ENCODE data around the gene RAPGEF1.
"Not testable (repeated sequence)": the region's sequence is repeated elsewhere in the genome, so short reads cannot be mapped to it uniquely, and the experiment has no call there.

RAPGEF1 gene

GRCh38 chr9:131739959-131740648 is at the start of gene RAPGEF1:
Gene RAPGEF1, minus strand, starts transcription at chr9:131740076. Its CDS starts 246 bp downstream, at chr9:131739830.
- peak; percentile 69 to 87 (median 75) for DNase-seq (ENCODE audit: low read depth in 3 of 3)

- DNase-seq (ENCODE audit: low read depth in 3 of 3): no peak
These were observed 49.0 kb upstream of the RAPGEF1 start for GRCh38 chr9:131788851-131789250.

- DNase-seq (ENCODE audit: low read depth in 3 of 3): no peak
These were observed 48.0 kb upstream of the RAPGEF1 start for GRCh38 chr9:131787838-131788237.

GRCh38 chr9:131784748-131785501 is 45.0 kb upstream of the RAPGEF1 start:
- no peak for DNase-seq (ENCODE audit: low read depth in 3 of 3)

GRCh38 chr9:131781069-131781468 is 41.2 kb upstream of the RAPGEF1 start:
- no peak for DNase-seq (ENCODE audit: low read depth in 3 of 3)

GRCh38 chr9:131776473-131776872 is 36.6 kb upstream of the RAPGEF1 start:
- DNase-seq (ENCODE audit: low read depth in 3 of 3): no peak

- no peak for DNase-seq (ENCODE audit: low read depth in 3 of 3)
These were observed 36.2 kb upstream of the RAPGEF1 start for GRCh38 chr9:131776036-131776435.

- no peak for DNase-seq (ENCODE audit: low read depth in 3 of 3)
These were observed 34.8 kb upstream of the RAPGEF1 start for GRCh38 chr9:131774636-131775035.

- no peak for DNase-seq (ENCODE audit: low read depth in 3 of 3)
These were observed 34.1 kb upstream of the RAPGEF1 start for GRCh38 chr9:131773911-131774379.

- DNase-seq (ENCODE audit: low read depth in 3 of 3): no peak
These were observed 33.1 kb upstream of the RAPGEF1 start for GRCh38 chr9:131772940-131773339.

GRCh38 chr9:131771646-131772045 is 31.8 kb upstream of the RAPGEF1 start:
- DNase-seq (ENCODE audit: low read depth in 3 of 3): no peak

- DNase-seq (ENCODE audit: low read depth in 3 of 3): no peak
These were observed 29.5 kb upstream of the RAPGEF1 start for GRCh38 chr9:131769361-131769760.

- no peak for DNase-seq (ENCODE audit: low read depth in 3 of 3)
These were observed 24.7 kb upstream of the RAPGEF1 start for GRCh38 chr9:131764568-131764967.

- DNase-seq (ENCODE audit: low read depth in 3 of 3): peak; percentile 53 to 66 (median 66)
These were observed 22.6 kb upstream of the RAPGEF1 start for GRCh38 chr9:131762356-131762932.

GRCh38 chr9:131759017-131759647 is 19.3 kb upstream of the RAPGEF1 start:
- DNase-seq (ENCODE audit: low read depth in 3 of 3): no peak

- DNase-seq (ENCODE audit: low read depth in 3 of 3): no peak
These were observed 17.7 kb upstream of the RAPGEF1 start for GRCh38 chr9:131757549-131757948.

- DNase-seq (ENCODE audit: low read depth in 3 of 3): peak; percentile 73 to 76 (median 75)
These were observed 15.8 kb upstream of the RAPGEF1 start for GRCh38 chr9:131755541-131756198.

- no peak for DNase-seq (ENCODE audit: low read depth in 3 of 3)
These were observed 15.0 kb upstream of the RAPGEF1 start for GRCh38 chr9:131754846-131755245.

GRCh38 chr9:131753751-131754150 is 13.9 kb upstream of the RAPGEF1 start:
- DNase-seq (ENCODE audit: low read depth in 3 of 3): not testable (repeated sequence)

- DNase-seq (ENCODE audit: low read depth in 3 of 3): no peak
These were observed 12.5 kb upstream of the RAPGEF1 start for GRCh38 chr9:131752231-131752884.

- no peak for DNase-seq (ENCODE audit: low read depth in 3 of 3)
These were observed 8.6 kb upstream of the RAPGEF1 start for GRCh38 chr9:131748411-131748955.
